ENCODE measurements around the gene COBL. TPM values are rescaled to one million over a fixed set of nuclear protein-coding genes. Genes with fewer than 3 reads are reported as not detected.

The COBL gene
- polyA plus RNA-seq, 1 donor: 30.5 TPM

DNA sequence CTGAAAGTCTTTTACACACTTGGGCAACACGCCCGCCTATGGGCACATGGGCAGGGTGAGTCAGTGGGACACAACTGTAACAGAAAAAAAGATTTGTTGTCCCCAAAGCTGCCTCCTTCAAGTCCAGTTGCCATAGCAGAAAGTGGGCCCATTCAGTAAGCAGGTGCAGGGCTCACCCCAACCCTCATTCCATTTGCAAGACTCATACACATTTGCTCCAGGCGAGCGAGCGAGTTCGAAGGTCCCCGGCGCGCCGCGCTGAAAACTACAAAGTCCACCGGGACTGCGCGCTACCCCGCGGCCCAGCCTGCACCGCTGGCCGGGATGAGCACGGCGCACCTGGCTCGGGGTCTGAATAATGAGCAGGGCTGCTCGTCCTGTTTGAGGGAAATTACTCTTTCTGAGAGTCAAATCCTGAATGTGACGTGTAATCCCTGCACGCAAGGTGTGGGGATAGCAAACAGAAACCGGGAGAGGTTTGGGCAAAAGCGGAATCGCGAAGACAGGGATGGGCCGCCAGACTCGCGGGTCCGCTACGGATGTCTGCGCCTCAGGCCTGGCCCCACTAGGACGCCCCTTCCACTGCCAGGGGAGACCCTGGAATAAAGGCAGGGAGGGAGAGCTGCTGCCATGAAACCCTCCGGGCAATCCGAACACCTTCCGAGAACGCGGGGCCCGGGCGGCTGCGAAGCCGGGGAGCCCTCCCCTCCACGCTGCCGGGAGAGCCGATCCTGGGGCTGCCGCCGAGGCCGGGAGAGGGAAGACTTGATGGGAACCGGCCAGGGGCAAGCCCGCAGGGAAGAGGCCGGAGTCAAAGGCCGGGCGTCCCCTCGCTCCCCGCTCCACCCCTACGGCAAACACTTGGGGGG lies 982 bp downstream of the COBL start:
- Histone ChIP-seq H3K27me3 (ENCODE audit: control insufficient read depth, insufficient read depth, low read length) (peaks cover 11% of the 10 kb centered on the region), H3K36me3 (ENCODE audit: control insufficient read depth, insufficient read depth, low read length) (no peaks in the 10 kb centered on the region), H3K27ac (ENCODE audit: low read length) (peak overlapping the region; percentile 99), H3K4me3 (ENCODE audit: low read length) (peak overlapping the region; percentile 93), H3K9me3 (ENCODE audit: control insufficient read depth, low read depth, low read length) (no peaks in the 10 kb centered on the region), H3K4me1 (ENCODE audit: control insufficient read depth, insufficient read depth, low read length) (peaks cover 35% of the 10 kb centered on the region)
- DNase-seq: peak; percentile 90 to 95
- whole genome bisulfite sequencing (ENCODE audit: insufficient coverage, low lambda C conversion rate): no CpG with 5 or more reads among the region's 58 CpGs

DNA sequence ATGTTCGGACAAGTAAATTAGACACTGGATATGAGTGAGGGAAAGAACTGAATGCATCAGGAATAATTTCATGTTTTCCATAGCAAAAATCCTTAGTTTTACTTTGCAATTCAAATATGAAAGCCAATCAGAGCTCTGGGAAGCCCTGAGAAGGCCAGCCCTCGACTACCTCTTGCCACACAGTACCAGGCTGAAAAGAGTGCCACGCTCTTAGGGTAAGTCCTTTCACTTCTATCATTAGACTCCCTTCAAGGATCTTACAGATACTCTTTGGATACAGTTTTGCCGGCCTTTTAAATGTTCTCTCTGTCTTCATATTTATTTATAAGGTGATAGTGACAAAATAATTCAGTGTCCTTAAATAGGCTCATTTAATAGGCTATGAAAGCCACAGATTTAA lies 1.9 kb downstream of the COBL start:
- Histone ChIP-seq H3K4me3 (ENCODE audit: low read length) (peak overlapping the region; percentile 93), H3K27ac (ENCODE audit: low read length) (peak overlapping the region; percentile 99), H3K36me3 (ENCODE audit: control insufficient read depth, insufficient read depth, low read length) (no peaks in the 10 kb centered on the region), H3K9me3 (ENCODE audit: control insufficient read depth, low read depth, low read length) (no peaks in the 10 kb centered on the region), H3K27me3 (ENCODE audit: control insufficient read depth, insufficient read depth, low read length) (peaks cover 11% of the 10 kb centered on the region), H3K4me1 (ENCODE audit: control insufficient read depth, insufficient read depth, low read length) (peaks cover 29% of the 10 kb centered on the region)
- 67% methylated on average over 1 of the region's 4 CpGs for WGBS (ENCODE audit: insufficient coverage, low lambda C conversion rate)
- DNase-seq: peak in 1 of 2 donors; percentile 41

DNA sequence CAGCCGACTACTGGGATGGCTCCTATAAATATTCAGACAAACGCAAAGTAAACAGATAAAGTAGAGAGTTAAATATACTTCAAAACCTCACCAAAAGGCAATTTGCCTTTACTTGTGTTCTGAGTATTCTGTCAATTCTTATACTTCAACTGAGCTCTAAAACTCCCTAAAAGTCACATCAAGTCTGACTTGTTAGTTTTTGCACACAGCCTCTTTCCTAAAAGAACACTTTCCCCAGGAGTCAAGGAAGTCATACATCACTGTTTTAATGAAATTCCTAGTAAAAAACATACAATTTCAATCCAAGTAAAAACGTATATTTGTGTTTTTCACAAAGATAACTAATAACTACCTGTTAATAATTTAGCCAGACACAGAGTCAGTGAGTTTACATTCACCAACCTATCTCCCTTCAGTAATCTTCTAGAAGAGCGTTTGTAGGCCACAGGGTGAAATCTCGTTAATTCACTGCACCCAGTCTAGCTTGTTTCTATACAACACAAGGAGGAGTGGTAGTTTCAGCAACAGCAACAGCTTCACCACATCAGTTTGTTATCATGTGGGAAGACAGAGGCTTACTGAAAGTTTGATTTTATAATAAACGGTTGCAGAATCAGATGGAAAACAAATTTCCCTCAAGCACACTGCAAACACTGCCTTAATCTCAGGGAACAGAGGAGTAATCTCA lies 2.7 kb downstream of the COBL start:
- peaks cover 24% of the 10 kb centered on the region for H3K4me1 ChIP-seq (ENCODE audit: control insufficient read depth, insufficient read depth, low read length)
- DNase-seq: peak; percentile 26 to 71

DNA sequence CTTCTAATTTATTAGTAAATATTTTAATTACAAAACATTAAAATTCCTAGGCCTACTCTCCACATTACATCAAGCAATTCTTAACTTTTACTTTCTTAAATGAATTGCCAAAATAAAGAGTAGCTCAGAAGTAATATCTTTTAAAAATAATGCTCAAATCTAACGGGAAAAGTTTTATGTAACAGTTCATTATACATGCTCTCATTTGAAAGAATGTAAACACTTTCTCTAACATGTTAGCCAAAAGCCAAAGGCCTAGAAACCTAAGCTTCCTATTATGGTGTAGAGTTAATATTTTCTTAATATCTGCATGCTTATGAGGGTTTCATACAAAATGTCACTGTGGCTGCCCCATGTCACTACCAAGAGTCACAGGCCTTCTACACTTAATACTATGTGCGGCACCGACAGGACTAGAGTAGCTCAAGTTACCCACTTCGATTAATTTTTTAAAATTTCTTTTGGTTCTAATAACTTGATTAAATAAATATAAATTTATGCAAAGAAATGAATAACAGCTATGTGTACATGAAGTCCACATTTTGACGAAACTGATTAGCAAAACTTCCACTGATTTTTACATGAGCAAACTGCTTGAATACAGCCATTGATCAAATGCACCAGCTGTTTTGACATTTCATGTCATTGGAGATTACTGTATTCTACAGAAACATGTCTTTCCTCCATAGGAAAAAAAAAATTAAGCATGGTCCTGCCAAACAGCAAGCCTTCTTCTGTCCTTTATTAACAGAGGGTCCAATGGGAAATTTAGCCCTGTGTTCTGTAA lies 3.5 kb downstream of the COBL start:
- Histone ChIP-seq H3K4me3 (ENCODE audit: low read length) (no peak overlapping the region), H3K27ac (ENCODE audit: low read length) (peak overlapping the region; percentile 99), H3K27me3 (ENCODE audit: control insufficient read depth, insufficient read depth, low read length) (peaks cover 11% of the 10 kb centered on the region), H3K4me1 (ENCODE audit: control insufficient read depth, insufficient read depth, low read length) (peaks cover 27% of the 10 kb centered on the region), H3K36me3 (ENCODE audit: control insufficient read depth, insufficient read depth, low read length) (no peaks in the 10 kb centered on the region), H3K9me3 (ENCODE audit: control insufficient read depth, low read depth, low read length) (no peaks in the 10 kb centered on the region)
- DNase-seq: no peak
- 85% methylated on average over 4 of the region's 5 CpGs for WGBS (ENCODE audit: insufficient coverage, low lambda C conversion rate)

More for the DNA sequence above, 2.7 kb downstream of the COBL start:
- H3K36me3 ChIP-seq (ENCODE audit: control insufficient read depth, insufficient read depth, low read length): no peaks in the 10 kb centered on the region
- H3K9me3 ChIP-seq (ENCODE audit: control insufficient read depth, low read depth, low read length): no peaks in the 10 kb centered on the region
- H3K4me3 ChIP-seq (ENCODE audit: low read length): no peak overlapping the region
- WGBS (ENCODE audit: insufficient coverage, low lambda C conversion rate): 40% methylated on average over 1 of the region's 6 CpGs
- peak overlapping the region; percentile 99 for H3K27ac ChIP-seq (ENCODE audit: low read length)
- H3K27me3 ChIP-seq (ENCODE audit: control insufficient read depth, insufficient read depth, low read length): peaks cover 11% of the 10 kb centered on the region

DNA sequence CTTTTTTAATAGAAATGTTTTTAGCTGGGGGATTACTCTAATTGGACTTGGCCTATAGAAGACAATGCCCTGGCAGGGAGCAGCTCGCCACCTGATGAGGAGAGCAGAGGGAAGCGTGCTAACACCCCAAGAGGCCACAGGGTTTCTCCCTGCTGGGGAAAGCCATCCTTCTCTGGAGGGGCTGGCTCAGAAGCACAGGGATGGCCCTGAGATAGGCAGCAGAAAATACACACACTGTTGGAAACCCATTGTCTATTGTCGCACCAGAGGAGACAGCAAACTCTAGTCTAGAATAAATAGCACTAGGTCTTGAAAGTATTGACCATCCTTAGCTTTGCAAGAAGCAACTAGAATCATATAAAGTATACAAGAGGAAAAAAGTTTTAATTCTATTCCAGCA lies 5.4 kb downstream of the COBL start:
- Histone ChIP-seq H3K4me3 (ENCODE audit: low read length) (no peak overlapping the region), H3K27ac (ENCODE audit: low read length) (no peak overlapping the region), H3K36me3 (ENCODE audit: control insufficient read depth, insufficient read depth, low read length) (no peaks in the 10 kb centered on the region), H3K4me1 (ENCODE audit: control insufficient read depth, insufficient read depth, low read length) (peaks cover 21% of the 10 kb centered on the region), H3K27me3 (ENCODE audit: control insufficient read depth, insufficient read depth, low read length) (peaks cover 8% of the 10 kb centered on the region), H3K9me3 (ENCODE audit: control insufficient read depth, low read depth, low read length) (no peaks in the 10 kb centered on the region)
- no peak for DNase-seq
- WGBS (ENCODE audit: insufficient coverage, low lambda C conversion rate): no CpG with 5 or more reads among the region's 3 CpGs

DNA sequence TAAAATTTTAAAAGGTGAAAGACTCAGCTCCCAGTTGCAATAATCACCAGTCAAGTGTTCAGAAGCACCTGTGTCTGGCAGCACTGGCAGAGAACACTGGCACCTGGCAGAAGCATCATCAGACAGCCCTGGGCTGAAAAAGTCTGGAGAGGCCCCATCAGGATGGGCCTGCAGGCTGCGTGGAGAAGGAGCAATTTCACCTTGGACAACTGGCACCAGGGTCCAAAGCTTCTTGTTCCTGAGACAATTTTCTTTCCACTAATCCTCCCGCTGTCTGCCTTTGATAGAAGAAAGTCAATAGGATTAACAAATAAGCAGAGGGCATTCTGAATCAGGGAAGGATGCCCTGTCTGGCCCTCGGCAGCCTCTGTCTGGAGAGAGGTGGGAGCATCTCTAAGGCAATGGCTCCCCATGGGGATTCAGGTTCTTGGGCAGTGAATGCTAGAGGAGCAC lies 6.5 kb downstream of the COBL start:
- H3K4me3 ChIP-seq (ENCODE audit: low read length): no peak overlapping the region
- H3K9me3 ChIP-seq (ENCODE audit: control insufficient read depth, low read depth, low read length): no peaks in the 10 kb centered on the region
- DNase-seq: no peak
- no peaks in the 10 kb centered on the region for H3K27me3 ChIP-seq (ENCODE audit: control insufficient read depth, insufficient read depth, low read length)
- WGBS (ENCODE audit: insufficient coverage, low lambda C conversion rate): no CpG with 5 or more reads among the region's 3 CpGs
- peaks cover 21% of the 10 kb centered on the region for H3K4me1 ChIP-seq (ENCODE audit: control insufficient read depth, insufficient read depth, low read length)
- H3K36me3 ChIP-seq (ENCODE audit: control insufficient read depth, insufficient read depth, low read length): no peaks in the 10 kb centered on the region
- H3K27ac ChIP-seq (ENCODE audit: low read length): no peak overlapping the region

DNA sequence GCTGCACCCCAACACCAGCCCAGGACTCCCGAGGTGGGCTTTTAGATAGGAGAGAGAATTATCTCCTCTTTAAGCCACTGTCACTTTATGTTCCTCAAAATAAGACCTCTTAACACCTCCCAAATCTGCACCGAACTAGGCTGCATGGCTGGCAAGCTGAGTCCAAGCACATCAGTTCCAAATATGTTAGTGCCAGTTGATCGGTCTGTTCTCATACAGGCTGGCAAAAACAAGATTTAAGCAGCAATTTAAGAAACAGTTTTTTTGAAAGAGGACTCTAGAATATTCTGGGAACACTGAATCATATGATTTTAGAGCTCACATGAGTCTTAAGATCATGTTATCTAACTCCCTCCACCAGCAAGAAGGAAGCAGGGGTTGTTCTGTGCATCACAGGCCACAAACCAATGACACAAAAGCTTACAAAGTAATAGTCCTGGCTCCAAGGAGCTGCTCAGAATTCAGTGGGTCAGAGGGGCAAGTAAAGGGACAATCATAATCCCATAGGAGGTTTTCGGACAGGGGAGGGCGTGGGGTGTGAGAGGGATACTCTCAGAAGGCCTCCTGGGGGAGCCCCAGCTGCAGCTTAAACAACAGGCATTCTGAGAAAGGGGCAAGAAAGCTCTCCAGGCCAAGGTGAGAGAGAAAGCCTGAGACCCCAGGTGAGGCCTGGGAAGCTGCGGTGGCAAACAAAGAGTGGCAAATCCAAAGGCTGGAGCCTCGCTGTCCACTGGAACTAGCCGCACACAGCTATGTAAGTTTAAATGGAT lies 7.1 kb downstream of the COBL start:
- no peaks in the 10 kb centered on the region for H3K9me3 ChIP-seq (ENCODE audit: control insufficient read depth, low read depth, low read length)
- peaks cover 18% of the 10 kb centered on the region for H3K4me1 ChIP-seq (ENCODE audit: control insufficient read depth, insufficient read depth, low read length)
- no peak overlapping the region for H3K4me3 ChIP-seq (ENCODE audit: low read length)
- DNase-seq: no peak
- no CpG with 5 or more reads among the region's 8 CpGs for WGBS (ENCODE audit: insufficient coverage, low lambda C conversion rate)
- no peaks in the 10 kb centered on the region for H3K27me3 ChIP-seq (ENCODE audit: control insufficient read depth, insufficient read depth, low read length)
- H3K36me3 ChIP-seq (ENCODE audit: control insufficient read depth, insufficient read depth, low read length): no peaks in the 10 kb centered on the region
- peak overlapping the region; percentile 65 for H3K27ac ChIP-seq (ENCODE audit: low read length)

DNA sequence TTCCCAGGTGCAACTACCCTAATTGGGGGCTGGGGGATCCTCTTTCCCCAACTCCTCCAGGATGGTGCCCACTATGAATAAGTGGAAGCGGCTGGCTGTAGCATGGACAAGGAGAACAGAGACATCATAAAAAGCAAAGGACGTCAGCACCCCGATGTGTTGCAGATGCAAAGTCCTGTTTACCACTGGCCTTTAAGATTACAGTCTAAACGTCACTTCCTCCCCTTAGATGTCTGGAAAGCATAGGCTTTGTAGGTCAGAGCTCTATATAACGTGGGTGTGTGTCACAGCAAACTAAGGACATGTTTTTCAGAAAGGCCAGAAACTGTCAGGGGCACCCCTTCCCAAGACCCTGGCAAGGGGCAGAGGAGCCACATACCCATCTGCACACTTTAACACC lies 7.9 kb downstream of the COBL start:
- peak overlapping the region; percentile 65 for H3K27ac ChIP-seq (ENCODE audit: low read length)
- no peaks in the 10 kb centered on the region for H3K36me3 ChIP-seq (ENCODE audit: control insufficient read depth, insufficient read depth, low read length)
- WGBS (ENCODE audit: insufficient coverage, low lambda C conversion rate): no CpG with 5 or more reads among the region's 5 CpGs

DNA sequence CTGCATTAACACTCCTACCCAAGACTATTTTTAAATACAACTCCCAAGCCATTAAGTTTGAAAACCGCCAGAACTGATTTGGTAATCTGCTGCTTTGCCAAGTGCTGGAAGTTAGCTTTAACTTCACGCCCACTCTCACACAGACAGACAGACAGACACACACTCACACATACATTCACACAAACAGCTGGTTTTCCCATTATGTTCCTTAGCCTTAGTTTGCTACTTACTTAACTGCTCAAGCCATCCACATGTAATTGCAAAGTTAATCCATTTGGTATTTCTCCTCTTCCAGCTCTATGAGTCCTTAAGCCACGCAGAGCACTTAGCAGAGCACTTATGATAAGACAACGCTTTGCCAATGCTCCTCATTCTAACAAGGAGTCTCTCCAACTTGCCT lies 8.3 kb downstream of the COBL start:
- peaks cover 14% of the 10 kb centered on the region for H3K4me1 ChIP-seq (ENCODE audit: control insufficient read depth, insufficient read depth, low read length)
- H3K27me3 ChIP-seq (ENCODE audit: control insufficient read depth, insufficient read depth, low read length): no peaks in the 10 kb centered on the region
- DNase-seq: peak in 1 of 2 donors; percentile 29
- H3K27ac ChIP-seq (ENCODE audit: low read length): peak overlapping the region; percentile 65
- H3K36me3 ChIP-seq (ENCODE audit: control insufficient read depth, insufficient read depth, low read length): no peaks in the 10 kb centered on the region
- 50% methylated on average over 1 of the region's 4 CpGs for WGBS (ENCODE audit: insufficient coverage, low lambda C conversion rate)
- H3K9me3 ChIP-seq (ENCODE audit: control insufficient read depth, low read depth, low read length): no peaks in the 10 kb centered on the region
- no peak overlapping the region for H3K4me3 ChIP-seq (ENCODE audit: low read length)

More for the DNA sequence above, 7.9 kb downstream of the COBL start:
- Histone ChIP-seq H3K27me3 (ENCODE audit: control insufficient read depth, insufficient read depth, low read length) (no peaks in the 10 kb centered on the region), H3K4me3 (ENCODE audit: low read length) (no peak overlapping the region), H3K4me1 (ENCODE audit: control insufficient read depth, insufficient read depth, low read length) (peaks cover 14% of the 10 kb centered on the region), H3K9me3 (ENCODE audit: control insufficient read depth, low read depth, low read length) (no peaks in the 10 kb centered on the region)
- DNase-seq: peak; percentile 65 to 85

Data from large intestine (tissue), 3 donors.